Suprapubic skin (tissue), 4 donors: Measurements from ENCODE around the gene LGI4. TPM values are rescaled to one million over a fixed set of nuclear protein-coding genes. Genes with fewer than 3 reads are reported as not detected.

ENCODE experiments used
- DNase-seq, 2 donors: peaks; one replicate each; pipeline ENCODE4 v3.0.0-alpha.2; 2019; ENCODE audit warnings: low spot score in 2 of 2
- H3K27ac ChIP-seq: fragments of 200-600 bp; sonication (generic); one replicate; pipeline ENCODE4 v1.5.1; 2019
- H3K27me3 ChIP-seq: fragments of 200-600 bp; sonication (generic); one replicate; pipeline ENCODE4 v1.5.1; 2019
- H3K36me3 ChIP-seq: fragments of 200-600 bp; sonication (generic); one replicate; pipeline ENCODE4 v1.5.1; 2019
- H3K4me1 ChIP-seq: fragments of 200-600 bp; sonication (generic); one replicate; pipeline ENCODE4 v1.5.1; 2019
- H3K4me3 ChIP-seq: fragments of 200-600 bp; sonication (generic); one replicate; pipeline ENCODE4 v1.5.1; 2019; ENCODE audit warnings: mild to moderate bottlenecking
- H3K9me3 ChIP-seq: fragments of 200-600 bp; sonication (generic); one replicate; pipeline ENCODE4 v1.5.1; 2019
- CTCF ChIP-seq, 2 donors: fragments of 200-600 bp in 1 of 2; fragments of 450-650 bp in 1 of 2; sonication (generic) in 1 of 2; IDR thresholded peaks; one replicate each; pipeline ENCODE4 v1.5.1; 2016 to 2019; ENCODE audit warnings: antibody characterized with exemption in 2 of 2, mild to moderate bottlenecking in 1 of 2, moderate library complexity in 1 of 2
- EP300 ChIP-seq: sonication (generic); formaldehyde crosslinking; IDR thresholded peaks from one replicate; pipeline ENCODE4 v1.6.1; 2017; ENCODE audit warnings: antibody characterized with exemption
- POLR2A ChIP-seq, 2 donors: fragments of 450-650 bp; IDR thresholded peaks; one replicate each; pipeline ENCODE4 v1.6.1; 2017; ENCODE audit warnings: antibody characterized with exemption in 2 of 2, mild to moderate bottlenecking in 2 of 2, moderate library complexity in 2 of 2
- POLR2AphosphoS5 ChIP-seq, 3 donors: sonication (generic); formaldehyde crosslinking; IDR thresholded peaks; one replicate each; pipeline ENCODE4 v1.6.1; 2017; ENCODE audit warnings: antibody characterized with exemption in 3 of 3
- WGBS: methylation state at CpG from one replicate; pipeline ENCODE4 v1.1.5; 2018; 5-methylcytosine and 5-hydroxymethylcytosine counted together
- total RNA-seq, 4 donors: library from RNA; depleted of rRNA; stranded (reverse); fragments of >200 nt; gene quantifications; one replicate each; pipeline ENCODE4 v1.1.0, GENCODE V29; 2016

The LGI4 gene
- total RNA-seq, 4 donors from 2014 or later: 4.3 to 11.8 (median 7.8) TPM

GRCh38 chr19:35146746-35147459, 12.0 kb upstream of the LGI4 start:
- Histone ChIP-seq H3K36me3 (no peaks in the 10 kb centered on the region), H3K9me3 (no peaks in the 10 kb centered on the region), H3K4me3 (no peak overlapping the region), H3K27ac (no peak overlapping the region), H3K27me3 (peaks cover 23% of the 10 kb centered on the region), H3K4me1 (peaks cover 22% of the 10 kb centered on the region)
- no peak for DNase-seq
- no peak for TF ChIP-seq POLR2A (IDR thresholded peaks at IDR 0.05)
- no peak for TF ChIP-seq EP300
- TF ChIP-seq POLR2AphosphoS5 (IDR thresholded peaks at IDR 0.05): no peak
- TF ChIP-seq CTCF (IDR thresholded peaks at IDR 0.05): no peak
- 73% methylated on average over 7 of the region's 7 CpGs for WGBS

DNA sequence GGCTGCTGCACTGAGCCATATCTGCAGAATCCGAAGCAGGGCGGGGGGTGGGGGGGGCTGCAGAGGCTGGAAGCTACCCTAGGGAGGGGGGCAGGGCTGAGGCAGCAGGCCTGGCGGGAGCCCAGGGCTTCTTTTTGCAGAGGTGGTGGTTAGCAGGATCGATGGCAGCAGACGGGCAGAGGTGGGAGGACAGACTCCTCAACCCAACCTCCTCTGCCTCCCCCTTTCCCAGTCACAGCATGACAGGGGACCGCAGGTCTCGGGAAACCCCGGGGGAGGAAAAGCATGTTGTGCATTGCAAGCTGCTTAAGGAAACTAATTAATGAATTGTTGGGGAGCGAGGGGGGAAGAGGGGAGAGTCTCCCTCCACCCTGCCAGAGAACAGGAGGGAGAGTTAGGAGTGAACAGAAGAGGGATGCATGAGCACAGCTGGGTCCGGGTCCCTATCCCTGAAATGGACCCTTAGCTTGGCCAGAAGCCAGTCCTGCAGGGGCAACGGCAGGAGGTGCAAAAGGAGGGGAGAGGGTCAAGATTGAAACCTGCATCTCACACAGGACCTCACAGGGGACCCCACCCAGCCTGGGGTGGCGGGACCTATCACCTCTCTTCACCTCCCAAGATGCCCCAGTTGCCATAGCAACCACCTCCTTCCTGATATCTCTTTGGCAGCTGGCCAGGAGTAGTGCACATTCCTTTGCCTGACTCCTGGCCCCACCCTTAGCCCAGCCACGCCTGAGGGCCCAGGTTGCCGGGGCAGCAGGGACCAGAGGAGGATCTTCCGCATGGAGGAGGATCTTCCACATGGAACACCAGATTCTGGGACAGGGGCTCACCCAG, 10.0 kb upstream of the LGI4 start:
- no peak for DNase-seq
- H3K27ac ChIP-seq: no peak overlapping the region
- H3K36me3 ChIP-seq: no peaks in the 10 kb centered on the region
- 29% methylated on average over 9 of the region's 15 CpGs for WGBS
- H3K4me3 ChIP-seq: no peak overlapping the region
- H3K4me1 ChIP-seq: peaks cover 40% of the 10 kb centered on the region
- H3K9me3 ChIP-seq: no peaks in the 10 kb centered on the region
- TF ChIP-seq CTCF (IDR thresholded peaks at IDR 0.05): no peak
- TF ChIP-seq POLR2A (IDR thresholded peaks at IDR 0.05): no peak
- TF ChIP-seq EP300: no peak
- TF ChIP-seq POLR2AphosphoS5 (IDR thresholded peaks at IDR 0.05): no peak
- peaks cover 23% of the 10 kb centered on the region for H3K27me3 ChIP-seq

DNA sequence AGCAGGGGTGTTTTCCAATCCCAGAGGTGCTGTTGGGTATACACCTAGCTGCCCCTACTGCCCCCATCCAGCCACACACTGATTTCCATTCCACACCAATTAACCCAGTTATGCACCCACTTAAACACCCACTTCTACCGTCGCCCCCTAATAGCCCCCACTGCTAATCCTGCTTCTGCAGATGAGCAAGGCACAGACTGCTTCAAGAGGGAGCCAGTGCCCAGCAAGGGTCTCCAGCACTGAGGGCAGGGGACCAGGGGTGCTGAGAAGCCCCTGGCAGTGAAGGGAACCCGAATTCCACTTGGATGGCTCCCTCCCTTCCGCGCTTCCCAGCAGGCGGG, 9.4 kb upstream of the LGI4 start:
- WGBS: 31% methylated on average over 3 of the region's 6 CpGs
- no peaks in the 10 kb centered on the region for H3K36me3 ChIP-seq
- TF ChIP-seq POLR2A (IDR thresholded peaks at IDR 0.05): no peak
- TF ChIP-seq POLR2AphosphoS5 (IDR thresholded peaks at IDR 0.05): no peak
- no peak for TF ChIP-seq EP300
- no peak for TF ChIP-seq CTCF (IDR thresholded peaks at IDR 0.05)
- H3K9me3 ChIP-seq: no peaks in the 10 kb centered on the region
- H3K27ac ChIP-seq: no peak overlapping the region
- no peak for DNase-seq
- H3K4me3 ChIP-seq: no peak overlapping the region
- peaks cover 46% of the 10 kb centered on the region for H3K4me1 ChIP-seq
- H3K27me3 ChIP-seq: peaks cover 23% of the 10 kb centered on the region

DNA sequence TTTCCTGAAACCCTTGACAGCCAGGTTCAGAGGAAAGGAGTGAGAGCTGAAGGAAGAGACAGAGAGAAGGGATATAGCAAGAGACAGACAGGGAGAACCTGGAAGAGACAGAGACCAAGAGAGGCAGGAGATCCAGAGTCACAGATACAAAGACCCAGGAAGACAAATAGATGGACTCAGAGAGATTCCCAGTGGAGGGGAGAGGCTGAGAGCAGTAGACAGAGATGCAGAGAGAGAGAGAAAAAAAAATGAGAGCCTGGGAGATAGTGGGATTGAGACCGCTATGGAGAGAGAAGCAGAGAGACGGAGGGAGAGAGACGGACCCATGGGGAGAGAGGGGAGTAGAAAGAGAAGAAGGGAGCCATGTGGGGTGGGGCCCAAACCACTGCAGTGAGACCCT, 9.0 kb upstream of the LGI4 start:
- Histone ChIP-seq H3K4me1 (peaks cover 49% of the 10 kb centered on the region), H3K4me3 (no peak overlapping the region), H3K27me3 (peaks cover 23% of the 10 kb centered on the region), H3K36me3 (no peaks in the 10 kb centered on the region), H3K27ac (no peak overlapping the region), H3K9me3 (no peaks in the 10 kb centered on the region)
- WGBS: 39% methylated on average over 3 of the region's 3 CpGs
- TF ChIP-seq POLR2AphosphoS5 (IDR thresholded peaks at IDR 0.05): no peak
- TF ChIP-seq CTCF (IDR thresholded peaks at IDR 0.05): no peak
- TF ChIP-seq EP300: no peak
- no peak for TF ChIP-seq POLR2A (IDR thresholded peaks at IDR 0.05)
- DNase-seq: no peak

GRCh38 chr19:35143231-35143715, 8.4 kb upstream of the LGI4 start, which contains the start of gene FXYD7:
Gene FXYD7, plus strand, starts transcription at chr19:35143255. Its CDS starts 79 bp downstream, at chr19:35143334.
- WGBS: 12% methylated on average over 15 of the region's 31 CpGs
- H3K9me3 ChIP-seq: no peaks in the 10 kb centered on the region
- peaks cover 55% of the 10 kb centered on the region for H3K4me1 ChIP-seq
- TF ChIP-seq POLR2A (IDR thresholded peaks at IDR 0.05) (no peak), EP300 (no peak), POLR2AphosphoS5 (IDR thresholded peaks at IDR 0.05) (no peak), CTCF (IDR thresholded peaks at IDR 0.05) (no peak)
- peaks cover 23% of the 10 kb centered on the region for H3K27me3 ChIP-seq
- H3K36me3 ChIP-seq: no peaks in the 10 kb centered on the region
- H3K4me3 ChIP-seq: peak within 1 kb of the TSS; percentile 19
- H3K27ac ChIP-seq: no peak within 1 kb of the TSS
- no peak for DNase-seq
